ACC112 (cell line): ENCODE data around the gene CXorf66.
"Not testable (repeated sequence)": the region's sequence is repeated elsewhere in the genome, so short reads cannot be mapped to it uniquely, and the experiment has no call there.

ENCODE experiments used
- H2AFZ ChIP-seq: fragments of 200-600 bp; sonication (generic); one replicate; pipeline ENCODE4 v1.6.0; 2017; ENCODE audit warnings: antibody characterized with exemption, low read length; ENCODE audit not compliant: unreplicated experiment
- H3K27ac ChIP-seq: fragments of 200-600 bp; sonication (generic); 2 replicates; pipeline ENCODE4 v1.5.1; 2014; ENCODE audit warnings: low read depth, mild to moderate bottlenecking, antibody characterized with exemption, low read length, moderate library complexity
- H3K27me3 ChIP-seq: fragments of 200-600 bp; sonication (generic); 2 replicates; pipeline ENCODE4 v1.6.1; 2014; ENCODE audit warnings: mild to moderate bottlenecking, antibody characterized with exemption, low read length, moderate library complexity, mixed read lengths; ENCODE audit not compliant: insufficient read depth
- H3K36me3 ChIP-seq: fragments of 200-600 bp; sonication (generic); 2 replicates; pipeline ENCODE4 v1.6.1; 2016; ENCODE audit warnings: mild to moderate bottlenecking, antibody characterized with exemption, low read length, moderate library complexity, mixed read lengths; ENCODE audit not compliant: insufficient read depth
- H3K4me1 ChIP-seq: fragments of 200-600 bp; sonication (generic); one replicate; pipeline ENCODE4 v1.6.1; 2016; ENCODE audit warnings: low read length, mixed read lengths; ENCODE audit not compliant: insufficient read depth, unreplicated experiment, control insufficient read depth
- H3K4me3 ChIP-seq: fragments of 200-600 bp; sonication (generic); 2 replicates; pipeline ENCODE4 v1.5.1; 2014; ENCODE audit warnings: mild to moderate bottlenecking, low read depth, low read length
- H3K79me2 ChIP-seq: fragments of 200-600 bp; sonication (generic); one replicate; pipeline ENCODE4 v1.6.0; 2016; ENCODE audit warnings: low read length; ENCODE audit not compliant: control insufficient read depth, unreplicated experiment, insufficient read depth

The CXorf66 gene

DNA sequence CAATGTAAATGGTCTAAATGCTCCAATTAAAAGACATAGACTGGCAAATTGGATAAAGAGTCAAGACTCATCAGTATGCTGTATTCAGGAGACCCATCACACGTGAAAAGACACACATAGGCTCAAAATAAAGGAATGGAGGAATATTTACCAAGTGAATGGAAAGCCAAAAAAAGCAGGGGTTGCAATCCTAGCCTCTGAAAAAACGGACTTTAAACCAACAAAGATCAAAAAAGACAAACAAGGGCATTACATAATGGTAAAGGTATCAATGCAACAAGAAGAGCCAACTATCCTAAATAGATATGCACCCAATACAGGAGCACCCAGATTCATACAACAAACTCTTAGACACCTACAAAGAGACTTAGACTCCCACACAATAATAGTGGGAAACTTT lies 4.2 kb downstream of the CXorf66 start:
- H3K36me3 ChIP-seq, H3K4me3 ChIP-seq, H3K4me1 ChIP-seq, H3K27ac ChIP-seq, H3K27me3 ChIP-seq, H3K79me2 ChIP-seq, H2AFZ ChIP-seq: not testable (repeated sequence)

DNA sequence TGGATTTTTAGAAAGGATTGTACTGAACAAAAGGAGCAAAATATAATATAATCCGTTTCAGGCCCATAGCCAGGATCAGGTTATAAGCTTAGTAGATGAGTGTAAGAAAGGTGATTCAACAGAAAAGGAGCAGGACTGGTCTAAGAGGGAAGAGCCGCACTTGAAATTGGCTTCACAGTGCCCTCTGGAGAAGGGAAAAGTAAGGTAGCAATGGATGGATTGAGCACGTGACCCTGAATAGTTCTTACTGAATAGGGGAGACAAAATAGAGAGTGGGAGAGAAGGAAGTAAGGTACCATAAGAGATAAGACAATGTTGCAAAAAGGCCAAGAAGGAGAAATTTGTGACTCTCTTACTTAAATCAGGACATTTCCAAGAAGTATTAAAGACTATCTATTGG lies 15.6 kb downstream of the CXorf66 start:
- no peaks in the 10 kb centered on the region for H3K79me2 ChIP-seq
- H3K4me1 ChIP-seq: no peaks in the 10 kb centered on the region
- no peaks in the 10 kb centered on the region for H3K36me3 ChIP-seq
- H2AFZ ChIP-seq: no peak overlapping the region
- no peaks in the 10 kb centered on the region for H3K27me3 ChIP-seq
- no peak overlapping the region for H3K27ac ChIP-seq
- no peak overlapping the region for H3K4me3 ChIP-seq

DNA sequence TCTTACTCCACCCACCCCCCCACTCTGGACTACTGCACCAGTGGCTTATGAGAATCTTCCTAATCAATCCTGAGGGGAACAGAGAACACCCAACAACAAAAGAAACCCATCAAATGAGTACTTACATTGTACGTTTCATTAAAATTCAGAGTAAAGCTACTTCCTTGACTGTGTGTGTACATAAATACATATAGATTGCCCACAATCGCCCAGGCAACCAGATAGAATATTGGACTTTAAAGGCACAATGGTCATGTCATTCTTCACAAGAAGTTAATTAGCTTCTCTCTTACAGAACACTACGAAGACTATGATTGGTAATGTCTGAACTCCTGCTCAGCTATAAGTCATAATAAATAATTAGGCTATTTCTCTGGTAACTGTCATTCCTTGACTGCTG lies 20.2 kb downstream of the CXorf66 start:
- Histone ChIP-seq H2AFZ (no peak overlapping the region), H3K4me3 (no peak overlapping the region), H3K27ac (no peak overlapping the region), H3K27me3 (no peaks in the 10 kb centered on the region), H3K4me1 (no peaks in the 10 kb centered on the region), H3K36me3 (no peaks in the 10 kb centered on the region), H3K79me2 (no peaks in the 10 kb centered on the region)

DNA sequence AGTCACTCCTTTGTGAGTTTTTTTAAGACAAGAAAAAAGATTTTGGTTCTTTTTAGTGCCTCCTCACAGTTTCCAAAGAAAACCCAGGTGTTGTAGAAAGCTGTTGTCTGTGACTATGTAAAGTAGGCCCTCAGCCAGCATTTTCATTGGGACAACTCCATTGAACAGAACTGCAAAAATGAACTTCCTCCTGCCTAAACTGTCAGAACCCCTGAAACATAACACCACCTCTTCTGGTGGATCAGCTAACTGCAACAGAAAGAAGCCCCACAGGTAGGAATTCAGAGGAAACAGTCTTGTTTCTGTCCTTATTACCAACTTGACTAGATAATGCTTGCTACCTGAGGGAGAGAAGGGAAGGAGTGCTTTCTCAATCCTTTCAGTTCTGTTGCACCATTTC lies 29.1 kb downstream of the CXorf66 start:
- Histone ChIP-seq H3K79me2 (peaks cover 6% of the 10 kb centered on the region), H3K4me1 (peaks cover 5% of the 10 kb centered on the region), H2AFZ (no peak overlapping the region), H3K27ac (no peak overlapping the region), H3K4me3 (no peak overlapping the region), H3K36me3 (no peaks in the 10 kb centered on the region), H3K27me3 (no peaks in the 10 kb centered on the region)

DNA sequence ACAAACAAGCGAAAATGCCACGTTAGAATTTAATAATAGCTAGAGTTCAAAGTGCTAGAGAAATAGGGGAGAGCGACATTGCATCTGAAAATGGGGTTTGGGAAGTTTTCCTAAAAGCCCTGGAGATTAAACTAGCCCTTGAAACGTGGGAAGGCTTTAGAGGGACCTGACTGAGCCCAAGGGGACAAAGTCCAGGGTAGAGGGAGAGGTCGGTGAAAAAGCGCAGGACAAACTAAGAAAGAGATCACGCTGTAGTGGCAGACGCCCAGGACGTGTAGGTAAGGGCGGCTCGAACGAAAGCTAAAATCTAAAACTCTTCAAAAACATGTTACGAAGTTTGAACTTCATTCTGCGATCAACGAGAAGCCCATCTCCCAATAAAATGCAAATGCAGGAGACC lies 31.4 kb downstream of the CXorf66 start:
- H3K4me3 ChIP-seq: peak overlapping the region; percentile 78
- H3K36me3 ChIP-seq: no peaks in the 10 kb centered on the region
- H3K79me2 ChIP-seq: peaks cover 28% of the 10 kb centered on the region
- H3K4me1 ChIP-seq: peaks cover 14% of the 10 kb centered on the region
- H2AFZ ChIP-seq: peak overlapping the region; percentile 82
- H3K27me3 ChIP-seq: no peaks in the 10 kb centered on the region
- peak overlapping the region; percentile 78 for H3K27ac ChIP-seq

DNA sequence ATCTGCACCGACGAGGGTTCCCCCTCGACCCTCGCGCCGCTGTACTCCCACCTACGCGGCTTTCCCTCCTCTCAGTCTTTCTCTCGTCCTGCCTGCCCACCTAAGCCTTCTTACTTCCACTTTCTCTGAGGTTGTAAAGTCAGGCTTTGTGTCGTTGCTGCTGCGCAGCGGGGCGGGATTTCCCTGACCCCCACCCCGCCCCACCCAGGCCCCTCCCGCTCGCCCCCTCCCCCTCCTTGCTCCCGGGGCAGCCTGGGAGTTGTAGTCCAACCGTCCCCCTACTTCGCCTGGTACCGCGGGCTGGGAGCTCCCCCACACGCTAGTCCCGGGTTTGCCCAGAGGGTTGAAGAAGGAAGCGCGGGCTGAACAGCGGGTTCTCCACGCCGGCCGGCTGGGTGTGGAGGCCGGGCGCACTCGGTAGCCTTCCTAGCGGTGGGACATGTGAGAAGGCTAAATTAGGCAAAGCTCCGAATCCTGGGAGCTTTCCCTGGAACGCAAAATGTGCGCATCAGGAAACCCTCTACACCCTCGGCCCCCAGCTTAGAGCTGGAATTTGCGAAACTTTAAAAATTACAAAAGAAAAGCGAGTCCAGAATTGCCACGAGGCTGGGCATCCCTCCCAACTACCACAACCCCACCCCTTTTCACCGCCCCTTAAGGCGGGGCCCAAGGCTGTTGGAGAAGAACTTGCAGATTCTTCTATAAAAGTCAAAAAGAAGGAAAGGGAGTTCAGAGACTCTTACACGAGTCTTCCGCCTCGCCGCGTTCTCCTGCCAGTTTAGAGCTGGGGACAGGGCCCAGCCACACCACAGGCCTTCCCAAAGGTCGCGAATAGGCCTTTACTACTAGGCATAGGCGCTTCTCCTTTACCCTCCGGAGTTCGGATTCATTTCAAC lies 32.2 kb downstream of the CXorf66 start, which contains the start of gene ATP11C:
TSS of gene ATP11C (minus strand) at position 153 of the 896 bp plus-strand sequence. CDS start 1,011 bp downstream, outside the sequence.
- Histone ChIP-seq H3K27ac (peak within 1 kb of the TSS; percentile 78), H3K4me3 (peak within 1 kb of the TSS; percentile 78)

DNA sequence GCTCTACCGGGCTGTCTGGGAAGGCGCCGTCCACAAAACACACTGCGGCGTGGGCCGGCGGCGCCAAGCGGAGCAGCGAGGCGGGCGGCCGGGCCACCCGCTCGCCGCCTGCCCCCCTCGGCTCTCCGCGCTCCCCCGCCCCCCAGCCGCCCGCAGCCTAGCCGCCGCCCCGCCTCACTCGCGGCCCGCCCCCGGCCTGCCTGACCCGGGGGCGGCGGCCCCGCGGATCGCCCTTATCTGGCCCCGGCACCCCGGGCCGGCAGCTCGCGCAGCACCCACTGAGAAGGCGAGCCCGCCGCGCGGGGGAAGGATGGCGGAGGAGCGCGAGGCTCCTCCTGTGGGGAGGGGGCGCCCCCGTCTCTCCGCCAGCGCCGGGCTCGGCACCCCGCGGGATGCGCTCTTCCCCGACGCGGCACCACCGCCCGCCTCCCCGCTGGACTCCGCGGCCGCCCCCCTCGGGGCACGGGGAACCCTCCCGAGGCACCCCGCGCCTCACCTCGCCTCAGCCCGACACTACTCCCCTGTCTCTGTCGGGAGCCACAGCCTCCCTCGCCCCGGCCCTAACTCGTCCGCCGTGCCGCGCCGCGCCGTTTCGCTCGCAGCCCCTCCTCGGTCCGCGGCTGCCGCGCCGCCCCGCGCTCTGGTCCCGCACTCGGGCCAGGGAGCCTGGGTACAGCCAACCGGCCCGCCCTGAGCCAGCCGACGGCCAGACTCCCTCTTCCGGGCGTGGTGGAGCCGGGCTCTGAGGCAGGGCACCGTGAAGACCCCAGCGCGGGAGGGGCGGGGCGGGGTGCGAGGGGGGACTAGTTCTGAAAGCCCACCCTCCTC lies 33.0 kb downstream of the CXorf66 start:
- peaks cover 38% of the 10 kb centered on the region for H3K79me2 ChIP-seq
- H2AFZ ChIP-seq: peak overlapping the region; percentile 38
- H3K27ac ChIP-seq: peak overlapping the region; percentile 78
- H3K27me3 ChIP-seq: no peaks in the 10 kb centered on the region
- H3K4me3 ChIP-seq: peak overlapping the region; percentile 78
- H3K4me1 ChIP-seq: peaks cover 14% of the 10 kb centered on the region
- H3K36me3 ChIP-seq: no peaks in the 10 kb centered on the region

More for the DNA sequence above, 32.2 kb downstream of the CXorf66 start, which contains the start of gene ATP11C:
- Histone ChIP-seq H3K79me2 (peaks cover 33% of the 10 kb centered on the region), H3K36me3 (no peaks in the 10 kb centered on the region), H3K4me1 (peaks cover 14% of the 10 kb centered on the region), H3K27me3 (no peaks in the 10 kb centered on the region), H2AFZ (peak within 1 kb of the TSS; percentile 93)

DNA sequence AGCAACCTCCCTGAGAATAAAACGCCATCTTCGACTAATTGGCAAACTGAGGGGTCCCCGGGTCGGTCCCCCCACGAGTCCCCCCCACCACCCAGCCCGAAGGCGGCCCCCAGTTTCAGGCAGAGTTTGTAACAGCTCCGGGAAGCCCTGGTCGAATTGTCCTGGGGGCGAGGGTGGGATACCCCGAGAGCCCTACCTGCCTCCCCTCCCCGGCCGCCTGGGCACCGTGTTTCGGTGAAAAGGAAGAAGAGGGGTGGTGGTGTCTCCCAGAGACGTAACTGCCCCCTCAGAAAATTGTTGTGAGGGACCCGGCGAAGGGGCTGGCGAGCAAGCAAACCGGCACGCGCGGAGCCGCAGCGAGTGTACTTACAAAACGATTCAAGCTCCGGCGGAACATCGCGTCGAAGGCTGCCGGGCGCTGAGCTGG lies 33.7 kb downstream of the CXorf66 start:
- no peaks in the 10 kb centered on the region for H3K27me3 ChIP-seq
- no peak overlapping the region for H2AFZ ChIP-seq

DNA sequence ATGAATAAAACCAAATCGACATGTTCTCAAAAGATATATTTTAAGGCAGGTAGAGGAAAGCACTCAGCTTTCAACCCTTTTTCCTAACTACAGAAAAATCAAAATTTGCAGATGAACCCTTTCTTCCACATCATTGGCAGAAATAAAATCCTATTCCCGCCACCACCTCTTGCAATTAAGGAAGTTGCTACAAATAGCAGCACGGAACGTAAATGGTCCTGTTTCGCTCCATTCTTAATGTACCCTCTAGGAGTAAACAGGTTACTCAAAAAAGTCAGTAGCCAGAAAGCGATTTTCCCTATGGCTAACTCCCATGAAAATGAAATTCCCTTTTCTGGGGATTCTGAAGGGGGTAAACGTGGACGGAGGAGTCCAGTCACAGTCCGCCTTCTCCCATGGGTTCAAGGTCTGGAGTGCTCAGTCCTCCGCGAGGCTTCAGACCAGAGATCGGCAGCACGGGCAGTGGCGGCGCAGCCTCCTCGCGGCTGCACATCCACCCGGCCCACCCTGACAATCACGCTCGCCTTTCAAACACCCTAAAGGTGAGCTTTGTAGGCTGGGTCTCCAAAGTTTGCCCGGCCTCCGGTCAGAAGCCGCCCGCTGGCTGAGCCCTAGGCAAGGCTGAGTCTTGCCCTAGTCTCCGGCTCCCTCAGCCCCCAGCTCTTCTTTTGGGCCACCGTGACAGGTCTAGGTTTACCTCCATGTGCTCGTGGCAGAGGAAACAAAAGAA lies 34.2 kb downstream of the CXorf66 start:
- Histone ChIP-seq H3K27me3 (no peaks in the 10 kb centered on the region), H3K79me2 (peaks cover 45% of the 10 kb centered on the region), H3K27ac (no peak overlapping the region), H3K4me1 (peaks cover 14% of the 10 kb centered on the region), H3K36me3 (no peaks in the 10 kb centered on the region), H2AFZ (no peak overlapping the region), H3K4me3 (peak overlapping the region; percentile 78)

More for the DNA sequence above, 33.7 kb downstream of the CXorf66 start:
- Histone ChIP-seq H3K79me2 (peaks cover 39% of the 10 kb centered on the region), H3K36me3 (no peaks in the 10 kb centered on the region), H3K27ac (no peak overlapping the region), H3K4me3 (peak overlapping the region; percentile 78), H3K4me1 (peaks cover 14% of the 10 kb centered on the region)

DNA sequence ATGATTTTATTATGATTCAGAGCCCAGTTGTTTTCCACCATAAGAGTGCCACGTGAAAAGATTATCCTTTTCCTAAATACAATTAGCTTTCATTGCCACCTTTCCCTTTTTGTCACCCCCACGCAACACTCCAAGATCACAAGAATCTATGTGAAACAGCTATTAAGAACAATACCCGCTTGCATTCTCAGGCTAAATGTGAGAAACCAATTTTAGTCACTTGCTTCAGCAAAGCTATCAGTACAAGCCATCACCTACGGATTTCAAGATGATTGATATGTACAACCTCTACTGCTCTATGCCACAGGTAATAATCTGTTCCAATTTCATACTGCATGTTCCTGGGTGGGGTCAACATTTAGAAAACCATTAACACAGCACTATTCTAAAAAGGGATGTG lies 34.9 kb downstream of the CXorf66 start:
- H3K36me3 ChIP-seq: no peaks in the 10 kb centered on the region
- peaks cover 52% of the 10 kb centered on the region for H3K79me2 ChIP-seq
- H3K27me3 ChIP-seq: no peaks in the 10 kb centered on the region
- H3K4me3 ChIP-seq: peak overlapping the region; percentile 78
- no peak overlapping the region for H3K27ac ChIP-seq
- H2AFZ ChIP-seq: no peak overlapping the region
- H3K4me1 ChIP-seq: peaks cover 14% of the 10 kb centered on the region
